Stimulated activated CD4-positive, alpha-beta T cell treated with anti-CD3 and anti-CD28 coated beads, Interleukin-12 subunit alpha, Interleukin-12 subunit beta, amount 100 ng/mL, for 24 hours (primary cell): Measurements from ENCODE around the gene TSPAN31.

Experiments used
- DNase-seq, 2 experiments: peaks; one replicate each; pipeline ENCODE4 v3.0.0-alpha.2; 2020; ENCODE audit warnings: low read depth in 2 of 2

The TSPAN31 gene

GRCh38 chr12:57783466-57783801 lies 38.6 kb downstream of the TSPAN31 start:
- DNase-seq: no peak

- no peak for DNase-seq
Observed at GRCh38 chr12:57783861-57784260, 39.0 kb downstream of the TSPAN31 start.

- DNase-seq: no peak
Observed at GRCh38 chr12:57793920-57794319, 49.1 kb downstream of the TSPAN31 start.

GRCh38 chr12:57795354-57795753 lies 50.5 kb downstream of the TSPAN31 start:
- no peak for DNase-seq

GRCh38 chr12:57796996-57797395 lies 52.2 kb downstream of the TSPAN31 start:
- DNase-seq: no peak

GRCh38 chr12:57797933-57798332 lies 53.1 kb downstream of the TSPAN31 start:
- DNase-seq: no peak
